GM18873 (cell line): ENCODE measurements around the gene IFRD2.

Experiments
- ATAC-seq: cut with Tn5 transposase; IDR thresholded peaks from one replicate; pipeline ENCODE4 v1.9.1; 2021; ENCODE audit warnings: mild to moderate bottlenecking, moderate library complexity, moderate number of reproducible peaks; ENCODE audit not compliant: unreplicated experiment, low FRiP score

IFRD2 gene, protein sequence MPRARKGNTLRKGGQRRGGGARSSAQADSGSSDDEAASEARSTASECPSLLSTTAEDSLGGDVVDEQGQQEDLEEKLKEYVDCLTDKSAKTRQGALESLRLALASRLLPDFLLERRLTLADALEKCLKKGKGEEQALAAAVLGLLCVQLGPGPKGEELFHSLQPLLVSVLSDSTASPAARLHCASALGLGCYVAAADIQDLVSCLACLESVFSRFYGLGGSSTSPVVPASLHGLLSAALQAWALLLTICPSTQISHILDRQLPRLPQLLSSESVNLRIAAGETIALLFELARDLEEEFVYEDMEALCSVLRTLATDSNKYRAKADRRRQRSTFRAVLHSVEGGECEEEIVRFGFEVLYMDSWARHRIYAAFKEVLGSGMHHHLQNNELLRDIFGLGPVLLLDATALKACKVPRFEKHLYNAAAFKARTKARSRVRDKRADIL

DNA sequence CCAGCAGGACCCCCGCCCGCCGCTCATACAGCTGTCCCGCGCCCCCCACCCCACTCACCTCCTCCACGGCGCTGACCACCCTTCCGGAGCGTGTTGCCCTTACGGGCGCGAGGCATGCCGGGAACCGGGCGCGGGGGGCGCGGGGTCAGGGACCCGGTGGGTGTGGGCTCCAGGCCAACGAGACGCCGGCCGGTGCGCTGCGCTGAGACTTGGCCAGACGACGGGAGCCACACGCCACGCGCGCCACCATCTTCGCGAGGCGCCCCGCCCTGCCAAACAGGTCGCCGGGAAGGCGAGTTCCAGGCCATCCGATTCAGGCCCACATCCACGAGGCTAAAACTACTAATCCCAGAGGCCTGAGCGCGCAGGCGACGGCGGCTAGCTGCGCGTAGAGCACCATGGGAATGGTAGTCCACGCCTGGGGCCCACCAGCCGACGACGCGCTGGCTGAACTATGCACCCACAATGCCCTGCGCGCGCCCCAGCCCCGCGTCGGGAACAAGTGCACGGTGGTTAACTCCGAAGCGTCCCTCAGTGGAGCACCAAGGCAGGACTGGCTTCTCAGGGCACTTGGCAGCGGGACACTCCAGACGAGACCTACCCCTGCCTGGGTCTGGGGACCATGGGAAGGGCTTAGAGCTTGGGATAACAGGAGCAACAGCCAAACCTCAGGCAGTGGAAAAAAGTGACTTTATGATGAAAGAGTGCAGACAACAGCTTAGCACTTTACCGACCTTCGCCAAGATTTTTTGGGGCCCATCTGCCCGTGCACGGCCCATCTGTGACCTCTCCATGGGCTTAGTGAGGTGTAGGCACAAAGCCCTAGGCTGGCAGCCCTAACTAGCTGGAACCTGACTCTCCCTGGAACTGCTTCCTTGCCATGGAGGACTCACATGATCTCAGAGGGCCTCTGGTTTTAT is at the start of gene IFRD2:
TSS of gene IFRD2 (minus strand) at position 271 of the 920 bp plus-strand sequence. CDS start at position 116, 155 bp downstream.
- ATAC-seq, result peak; percentile 86

DNA sequence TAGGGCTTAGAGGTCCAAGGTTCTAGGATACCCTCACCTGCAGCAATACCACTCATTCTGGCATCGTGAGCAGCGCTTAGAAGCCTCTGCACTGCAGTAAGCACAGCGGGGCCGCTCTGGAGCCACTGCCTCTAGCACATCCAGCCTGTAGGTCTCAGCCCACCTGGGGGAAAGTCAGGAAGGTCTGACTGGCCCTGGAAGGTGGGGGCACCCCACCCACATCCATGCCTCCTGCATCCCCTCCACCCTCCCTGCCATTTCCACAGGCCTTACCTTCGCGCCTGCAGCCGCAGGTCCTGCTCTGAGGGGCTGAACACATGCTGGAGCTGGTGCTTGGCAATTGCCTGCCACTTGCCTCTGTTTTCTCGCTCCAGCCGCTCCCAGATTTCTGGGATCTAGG is 49.3 kb upstream of the IFRD2 start:
- ATAC-seq, result no peak

DNA sequence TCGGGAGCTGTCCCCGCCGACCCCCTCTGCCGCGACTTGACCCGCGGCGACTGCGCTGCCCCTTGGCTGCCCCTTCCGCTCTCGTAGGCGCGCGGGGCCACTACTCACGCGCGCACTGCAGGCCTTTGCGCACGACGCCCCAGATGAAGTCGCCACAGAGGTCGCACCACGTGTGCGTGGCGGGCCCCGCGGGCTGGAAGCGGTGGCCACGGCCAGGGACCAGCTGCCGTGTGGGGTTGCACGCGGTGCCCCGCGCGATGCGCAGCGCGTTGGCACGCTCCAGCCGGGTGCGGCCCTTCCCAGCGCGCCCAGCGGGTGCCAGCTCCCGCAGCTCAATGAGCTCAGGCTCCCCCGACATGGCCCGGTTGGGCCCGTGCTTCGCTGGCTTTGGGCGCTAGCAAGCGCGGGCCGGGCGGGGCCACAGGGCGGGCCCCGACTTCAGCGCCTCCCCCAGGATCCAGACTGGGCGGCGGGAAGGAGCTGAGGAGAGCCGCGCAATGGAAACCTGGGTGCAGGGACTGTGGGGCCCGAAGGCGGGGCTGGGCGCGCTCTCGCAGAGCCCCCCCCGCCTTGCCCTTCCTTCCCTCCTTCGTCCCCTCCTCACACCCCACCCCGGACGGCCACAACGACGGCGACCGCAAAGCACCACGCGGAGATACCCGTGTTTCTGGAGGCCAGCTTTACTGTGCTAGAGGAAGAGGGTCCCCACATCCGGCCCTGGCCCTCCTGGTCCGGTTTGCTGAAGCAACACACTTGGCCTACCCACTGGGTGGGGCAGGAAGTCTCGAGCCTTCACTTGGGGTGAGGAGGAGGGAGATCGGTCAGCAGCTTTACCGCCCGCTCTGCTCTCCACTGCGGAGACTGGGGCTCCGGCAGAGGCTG is 48.5 kb upstream of the IFRD2 start, which contains the start of gene RASSF1:
TSS of gene RASSF1 (minus strand) at position 389 of the 882 bp plus-strand sequence. CDS start at position 358, 31 bp downstream.
- ATAC-seq, result no peak

DNA sequence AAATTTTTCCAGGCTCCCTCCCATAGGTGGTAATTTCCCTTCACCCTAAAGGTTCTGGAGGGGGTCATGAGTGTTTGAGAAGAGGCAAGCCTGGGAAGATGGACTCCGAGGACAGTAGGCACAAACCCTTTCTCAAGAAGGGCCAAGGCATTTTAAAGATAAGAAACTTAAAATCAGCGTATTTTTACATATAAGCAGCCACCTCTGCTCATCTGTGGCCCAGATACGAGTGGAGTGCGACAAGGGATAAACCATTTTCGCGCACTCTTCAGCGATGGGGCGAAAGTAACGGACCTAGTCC is 47.9 kb upstream of the IFRD2 start:
- ATAC-seq, result no peak

DNA sequence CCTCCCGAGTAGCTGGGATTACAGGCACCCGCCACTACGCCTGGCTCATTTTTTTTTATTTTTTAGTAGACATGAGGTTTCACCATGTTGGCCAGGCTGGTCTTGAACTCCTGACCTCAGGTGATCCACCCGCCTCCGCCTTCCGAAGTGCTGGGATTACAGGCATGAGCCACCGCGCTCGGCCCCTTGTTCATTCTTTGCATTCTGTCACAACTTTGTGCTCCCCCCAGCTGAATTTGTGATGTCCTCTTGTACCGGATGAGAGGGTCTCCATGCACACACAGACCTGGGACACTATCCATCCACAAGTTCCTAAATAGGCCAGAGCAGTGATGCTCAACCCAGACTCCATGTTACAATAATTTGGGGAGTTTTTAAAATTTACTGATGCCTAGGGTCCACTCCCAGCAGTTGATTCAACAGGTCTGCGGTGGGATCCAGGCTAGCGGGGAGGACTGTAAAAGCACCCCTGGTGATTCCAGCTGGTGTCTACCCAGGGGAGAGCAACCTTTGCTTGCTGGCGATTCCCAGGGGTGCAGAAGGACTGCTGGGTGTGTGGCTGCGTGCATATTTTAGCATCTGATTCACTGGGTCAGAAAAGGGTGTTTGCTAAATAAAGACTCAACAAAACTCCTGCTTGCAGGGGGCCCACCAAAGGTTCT is 47.4 kb upstream of the IFRD2 start:
- no peak for ATAC-seq

DNA sequence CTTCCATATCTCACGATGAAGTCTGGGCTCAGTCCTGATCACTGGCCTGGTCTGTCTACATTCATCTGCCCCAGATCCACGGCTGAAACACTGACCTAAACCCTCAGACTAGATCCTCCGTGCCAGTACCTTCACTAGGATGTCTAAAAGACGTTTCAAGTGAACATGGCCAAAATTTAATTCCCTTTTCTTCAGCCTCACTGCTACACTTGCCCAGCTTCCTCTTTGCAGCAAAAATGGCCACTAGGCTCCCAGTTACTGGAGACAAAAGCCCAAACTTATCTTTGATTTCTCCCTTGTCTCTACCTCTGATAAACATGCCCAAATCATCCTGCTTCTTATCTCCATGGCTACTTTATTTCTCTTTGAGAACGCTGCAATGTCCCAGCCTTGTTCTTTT is 46.7 kb upstream of the IFRD2 start:
- no peak for ATAC-seq

DNA sequence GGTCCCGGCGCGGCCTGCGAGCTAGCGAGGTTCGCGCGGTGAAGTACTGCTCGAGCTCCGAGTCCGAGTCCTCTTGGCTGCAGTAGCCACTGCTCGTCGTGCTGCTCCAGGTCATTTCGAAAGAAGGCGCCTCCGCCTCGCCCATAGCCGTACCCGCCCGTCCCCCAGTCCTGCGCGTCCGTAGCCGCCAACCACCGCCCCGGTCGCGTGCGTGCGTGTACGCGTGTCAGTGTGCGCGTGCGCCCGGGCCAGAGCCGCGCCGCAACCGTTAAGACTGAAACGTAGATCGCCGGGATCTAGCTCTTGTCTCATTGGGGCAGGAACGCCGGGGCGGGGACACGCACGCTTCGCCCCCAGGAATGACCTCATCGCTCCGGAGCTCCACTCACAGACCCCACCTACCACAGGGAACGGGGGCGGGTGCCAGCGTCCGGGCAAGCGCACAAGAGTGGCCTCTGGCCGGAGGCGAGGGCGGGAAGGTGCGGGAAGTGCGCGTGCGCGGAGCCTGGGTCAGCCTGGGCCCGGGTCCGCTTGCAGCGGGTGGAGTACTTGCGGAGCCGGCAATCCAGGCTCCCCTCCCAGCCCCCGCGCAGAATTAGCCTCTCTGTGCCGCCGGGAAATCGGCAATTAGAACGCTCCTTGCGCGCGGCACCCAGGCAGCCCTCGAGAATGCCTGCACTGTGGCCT is 45.1 kb upstream of the IFRD2 start:
- ATAC-seq, result peak; percentile 75

DNA sequence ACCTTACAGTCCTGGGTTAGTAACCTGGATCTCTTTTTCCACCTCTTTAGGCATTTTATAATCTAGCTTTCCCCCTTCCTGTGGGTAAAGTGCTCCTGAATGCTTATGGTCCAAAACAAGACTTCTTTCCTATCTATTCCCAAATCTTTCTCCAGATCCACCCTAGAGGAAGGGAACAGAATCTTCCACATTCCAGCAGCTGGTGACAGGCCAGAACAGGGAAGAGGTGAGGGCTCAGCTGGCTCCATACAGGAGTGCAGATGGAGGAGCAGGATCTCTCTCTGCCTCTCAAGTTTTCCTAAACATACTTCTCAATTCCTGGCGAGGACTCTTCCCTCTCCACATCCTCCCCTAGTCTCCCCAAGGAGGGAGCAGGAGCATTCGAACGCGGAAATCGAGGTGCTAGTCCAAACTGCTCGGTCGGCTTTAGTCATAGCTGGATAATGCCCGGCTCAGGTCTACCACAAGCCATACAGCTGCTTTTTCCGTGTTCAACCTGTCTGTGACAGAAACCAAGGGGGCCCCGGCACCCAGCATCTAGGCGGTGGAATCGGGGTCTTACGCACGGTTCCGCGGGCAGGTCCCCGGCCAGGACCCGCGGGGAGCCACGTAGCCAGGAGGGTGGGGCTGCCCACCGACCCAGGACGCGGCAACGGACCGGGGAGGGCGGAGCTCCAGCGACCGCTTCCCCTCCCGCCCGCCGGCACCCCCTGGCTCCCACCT is 44.4 kb upstream of the IFRD2 start:
- ATAC-seq, result peak; percentile 24

DNA sequence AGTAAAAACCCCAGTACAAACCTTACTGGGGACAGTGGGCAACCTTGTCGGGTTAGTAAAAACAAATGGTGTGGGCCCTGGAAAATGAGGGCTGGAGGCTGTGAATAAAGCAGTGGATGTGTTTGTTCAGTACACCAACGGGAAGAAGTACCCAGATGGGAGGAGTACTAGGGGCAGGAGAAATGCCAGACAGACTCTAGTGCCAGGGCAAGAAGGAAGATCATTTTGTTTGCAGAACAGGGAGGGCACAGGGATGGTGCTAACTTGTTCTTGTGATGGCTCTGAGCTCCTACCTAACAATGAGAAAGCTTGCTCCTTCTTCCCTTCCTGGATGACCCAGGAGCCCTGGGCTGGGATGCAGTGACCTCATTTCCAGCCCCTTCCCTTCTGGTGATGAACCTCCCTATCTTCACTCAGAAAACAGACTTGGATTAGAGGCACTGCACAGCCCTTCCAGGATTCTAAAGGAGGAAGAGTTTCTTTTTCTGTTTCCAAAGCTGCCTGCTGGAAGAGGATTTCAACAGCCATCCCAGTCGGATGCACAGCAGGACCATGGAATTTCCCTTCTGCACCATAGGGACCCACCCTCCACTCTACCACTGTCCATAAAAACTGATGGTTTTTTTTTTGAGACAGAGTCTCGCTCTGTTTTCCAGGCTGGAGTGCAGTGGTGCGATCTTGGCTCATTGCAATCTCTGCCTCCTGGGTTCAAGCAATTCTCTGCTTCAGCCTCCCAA is 42.3 kb upstream of the IFRD2 start:
- ATAC-seq, result no peak

DNA sequence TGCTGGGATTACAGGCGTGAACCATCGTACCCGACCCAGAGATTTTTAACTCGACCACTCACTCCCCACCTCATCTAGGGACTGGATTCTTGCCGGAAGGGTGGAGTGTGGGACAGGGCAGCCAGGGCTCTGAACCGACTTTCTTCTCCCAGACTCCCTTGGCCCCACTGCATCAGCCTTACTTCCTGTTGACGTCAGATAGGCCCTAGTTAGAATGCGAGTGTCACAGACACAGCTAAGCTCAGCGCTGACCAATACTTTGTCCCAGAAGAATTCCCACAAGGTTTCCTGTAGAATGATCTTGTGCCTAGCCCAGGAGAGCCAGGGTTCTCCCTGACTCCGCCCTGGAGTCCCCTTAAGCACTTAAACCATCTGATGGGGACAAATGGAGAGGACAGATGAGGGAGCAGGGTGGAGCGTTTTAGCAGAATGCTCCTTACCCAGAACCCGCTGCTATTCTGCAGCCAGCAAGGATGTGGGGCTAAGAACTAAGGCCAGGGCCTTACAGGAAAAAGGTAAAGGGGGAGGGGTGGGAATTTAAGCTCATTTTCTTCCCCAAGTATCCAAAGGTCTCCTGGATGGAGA is 41.6 kb upstream of the IFRD2 start:
- no peak for ATAC-seq

DNA sequence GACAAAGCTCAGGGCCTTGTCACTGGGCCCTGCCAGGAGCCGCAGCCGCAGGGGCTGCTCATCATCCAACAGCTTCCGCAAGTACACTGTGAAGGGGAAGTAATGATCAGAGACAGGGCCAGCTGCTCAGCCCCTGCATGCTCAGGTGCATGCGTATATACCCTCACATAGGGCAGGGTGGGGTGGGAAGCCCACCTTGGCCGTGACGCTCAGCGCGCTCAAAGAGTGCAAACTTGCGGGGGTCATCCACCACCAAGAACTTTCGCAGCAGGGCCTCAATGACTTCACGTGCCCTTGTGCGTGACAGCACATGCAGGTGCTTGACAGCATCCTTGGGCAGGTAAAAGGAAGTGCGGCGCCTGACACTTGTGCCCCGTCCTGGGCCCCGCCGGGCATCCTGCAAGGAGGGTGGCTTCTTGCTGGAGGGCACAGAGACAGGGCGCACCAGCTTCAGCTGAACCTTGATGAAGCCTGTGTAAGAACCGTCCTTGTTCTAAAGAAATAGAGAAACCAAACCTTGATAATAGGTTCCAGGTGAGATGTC is 39.2 kb upstream of the IFRD2 start:
- ATAC-seq, result no peak

DNA sequence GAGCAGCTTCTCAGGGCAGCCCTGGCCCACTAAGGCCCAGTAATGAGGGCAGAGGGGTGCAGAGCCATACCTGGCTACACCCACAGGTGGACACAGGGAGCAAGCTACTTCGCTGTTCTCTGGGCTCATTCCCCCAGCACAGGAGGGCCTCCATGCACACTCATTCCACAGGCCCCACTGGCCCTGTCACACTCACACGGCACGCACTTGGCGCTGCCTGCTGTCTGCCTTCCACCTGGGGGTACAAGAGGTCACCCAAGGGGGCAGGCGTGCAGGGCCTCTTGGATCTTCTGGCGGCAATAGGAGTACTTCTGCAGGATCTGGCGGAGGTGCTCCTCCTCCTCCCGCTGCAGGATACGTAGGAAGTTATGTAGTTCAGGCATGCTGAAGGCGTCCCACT is 38.1 kb upstream of the IFRD2 start:
- no peak for ATAC-seq

DNA sequence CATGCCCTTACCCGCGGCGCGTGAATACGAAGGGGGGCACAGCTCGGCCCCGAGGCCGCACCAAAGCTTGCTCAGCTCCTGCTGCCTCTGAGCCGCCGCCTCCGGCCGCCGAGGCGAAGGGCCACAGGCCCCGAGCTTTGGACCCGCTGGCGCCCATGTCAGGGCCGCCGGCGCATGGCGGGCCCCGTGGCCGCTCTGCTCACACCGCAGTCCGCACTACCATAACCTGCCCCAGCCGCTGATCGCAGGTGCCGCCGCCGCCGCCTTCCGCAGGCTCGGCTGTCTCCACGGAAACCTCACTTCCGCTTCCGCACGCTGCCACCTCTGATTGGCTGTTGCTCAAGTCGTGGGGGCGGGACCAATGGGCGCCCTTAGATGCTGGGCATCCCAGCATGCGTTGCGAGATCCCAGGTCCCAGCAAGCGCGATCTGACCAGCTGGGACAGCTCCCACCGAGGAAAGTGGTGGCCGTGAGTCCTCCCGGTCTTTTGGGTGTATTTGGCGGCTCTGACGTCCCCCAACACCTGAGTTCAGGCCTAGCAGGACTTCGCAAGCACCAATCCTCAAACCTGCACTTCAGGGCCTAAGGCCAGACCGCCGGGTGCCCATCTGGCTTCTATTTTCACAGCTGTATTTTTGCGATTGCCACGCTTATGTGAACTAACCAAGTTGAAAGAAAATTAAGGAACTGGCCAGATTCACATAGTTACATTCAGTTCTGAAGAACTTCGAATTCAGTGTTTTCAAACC is 35.9 kb upstream of the IFRD2 start, which contains the start of gene TUSC2:
TSS of gene TUSC2 (minus strand) at position 281 of the 749 bp plus-strand sequence. CDS start at position 157, 124 bp downstream.
- peak; percentile 75 for ATAC-seq

DNA sequence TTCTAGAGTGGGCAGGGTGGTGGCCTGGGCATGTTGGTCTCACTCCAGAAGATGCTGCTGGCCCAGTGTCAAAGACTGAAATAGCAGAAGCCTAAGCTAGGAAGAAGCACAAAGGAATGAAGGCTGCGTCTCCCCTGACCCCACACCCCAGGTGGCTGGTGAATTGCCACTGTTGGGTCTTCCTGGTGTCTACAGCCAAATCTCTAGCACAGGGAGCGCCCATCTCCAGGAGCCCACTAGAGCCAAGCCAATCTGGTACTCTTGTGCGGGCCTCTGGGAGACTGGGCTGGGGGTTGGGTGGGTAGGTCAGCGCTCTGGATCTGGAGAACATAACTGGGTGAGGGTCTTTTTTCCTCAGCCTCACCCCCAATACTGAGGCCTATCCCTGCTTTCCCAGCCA is 34.9 kb upstream of the IFRD2 start:
- no peak for ATAC-seq

DNA sequence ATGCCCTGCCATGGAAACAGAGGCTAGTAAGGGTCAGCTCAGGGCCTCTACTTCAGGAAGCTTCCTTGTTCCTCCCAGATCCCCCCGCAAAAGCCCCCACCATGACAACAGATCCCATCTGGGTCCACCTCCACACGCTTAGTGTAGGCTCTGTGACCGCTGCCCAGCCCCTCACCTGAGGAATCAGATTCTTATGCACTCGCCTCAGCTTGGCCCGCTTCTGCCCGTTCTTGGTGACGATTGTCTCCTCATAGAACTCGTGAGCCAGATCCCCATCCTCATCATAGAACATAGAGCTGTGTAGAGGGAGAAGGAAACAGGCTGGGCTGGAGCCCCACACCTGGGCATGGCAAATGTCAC is 33.9 kb upstream of the IFRD2 start:
- no peak for ATAC-seq

DNA sequence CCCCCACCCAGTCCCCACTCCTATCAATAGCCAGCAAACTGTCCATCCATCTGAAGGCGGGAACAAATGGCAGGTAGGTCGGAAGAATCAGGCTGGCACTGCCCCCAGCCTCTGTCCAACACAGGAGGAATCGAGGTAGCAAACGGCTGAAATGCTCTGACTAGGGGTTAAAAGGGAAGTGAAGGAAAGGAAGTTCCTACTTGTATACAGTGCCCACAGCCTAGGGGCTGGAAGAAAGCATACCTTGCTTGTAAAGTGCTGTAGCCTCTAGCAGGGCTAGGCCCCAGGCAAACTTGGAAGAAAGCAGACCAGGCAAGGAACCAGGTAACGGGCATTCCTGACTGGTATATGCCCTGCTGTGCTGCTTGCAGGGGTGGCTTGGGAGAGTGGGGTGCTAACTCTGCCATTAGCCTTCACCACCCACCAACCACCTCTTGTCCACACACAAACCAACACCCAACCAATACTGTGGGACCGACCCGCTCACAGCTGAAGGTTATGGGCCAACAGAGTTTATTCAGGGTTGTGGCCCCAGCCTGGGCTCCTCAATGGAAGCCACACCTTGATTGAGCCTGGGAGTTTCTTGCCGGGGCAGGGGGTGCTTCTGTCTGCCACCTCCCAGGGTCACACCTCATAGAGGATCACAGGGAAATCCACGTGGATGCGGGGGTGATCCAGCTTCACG is 33.4 kb upstream of the IFRD2 start:
- ATAC-seq, result no peak
